ENCODE results near the gene TANGO6. TPM values are rescaled to one million over a fixed set of nuclear protein-coding genes. Genes with fewer than 3 reads are reported as not detected.
A peak's percentile ranks its signal among the peaks of the same experiment; 100 is the strongest.

Gene TANGO6
- polyA plus RNA-seq, 2 of the 4 experiments (the other 2 are of a cell fraction) = 8.1 to 19.5 TPM

DNA sequence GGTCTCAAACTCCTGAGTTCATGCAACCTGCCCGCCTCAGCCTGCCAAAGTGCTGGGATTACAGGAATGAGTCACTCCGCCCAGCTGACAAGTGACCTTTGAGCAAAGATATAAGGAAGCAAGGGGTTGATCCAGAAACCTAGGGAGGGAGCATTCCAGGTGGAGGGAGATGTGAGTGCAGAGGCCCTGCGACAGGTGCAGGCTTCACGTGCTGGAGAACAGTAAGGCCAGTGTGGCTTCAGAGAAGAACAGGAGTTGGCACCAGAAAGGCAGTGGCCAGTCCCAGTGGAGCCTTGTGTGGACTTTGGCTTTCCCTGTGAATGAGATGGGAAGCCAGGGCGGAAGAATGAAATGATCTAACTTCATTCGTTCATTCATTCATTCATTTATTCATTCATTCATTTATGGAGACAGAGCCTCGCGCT lies 188.6 kb downstream of the TANGO6 start:
- DNase-seq (ENCODE audit: low read depth in 1 of 2, low spot score in 1 of 2) (peak in 1 of 2 experiments; percentile 52), ATAC-seq (peak; percentile 62 to 76; a peak in 5 of 6 replicates), FAIRE-seq (no peak)
- CTCF ChIA-PET = interaction anchor here (1.5 to 2.3 kb wide), 2 partner anchors 81 to 130 kb away, joined by 4 to 5 read pairs; no protein-coding TSS in a partner anchor
- Histone ChIP-seq H3K9me3 (no peaks in the 10 kb centered on the region), H3K4me1 (peaks cover 14% of the 10 kb centered on the region), H3K4me3 (no peak overlapping the region), H3K27ac (peak overlapping the region in 1 of 2 experiments; percentile 58; a peak in 2 of 6 replicates), H3K4me2 (peak overlapping the region; percentile 12; the same call in 1 of the 3 replicates)
- POLR2A ChIA-PET = no interaction called here
- 73% methylated on average over 8 of the region's 8 CpGs for WGBS (ENCODE audit: missing lambda C conversion rate)
- TF ChIP-seq CHD2 (IDR thresholded peaks at IDR 0.05; ENCODE audit: low read length, partially characterized antibody) (no peak), BHLHE40 (IDR thresholded peaks at IDR 0.05; ENCODE audit: low read depth, low read length) (no peak), FOSL2 (IDR thresholded peaks at IDR 0.05) (no peak), FOSL2 (CRISPR knock-in tag; IDR thresholded peaks at IDR 0.05) (peak; percentile 66)

DNA sequence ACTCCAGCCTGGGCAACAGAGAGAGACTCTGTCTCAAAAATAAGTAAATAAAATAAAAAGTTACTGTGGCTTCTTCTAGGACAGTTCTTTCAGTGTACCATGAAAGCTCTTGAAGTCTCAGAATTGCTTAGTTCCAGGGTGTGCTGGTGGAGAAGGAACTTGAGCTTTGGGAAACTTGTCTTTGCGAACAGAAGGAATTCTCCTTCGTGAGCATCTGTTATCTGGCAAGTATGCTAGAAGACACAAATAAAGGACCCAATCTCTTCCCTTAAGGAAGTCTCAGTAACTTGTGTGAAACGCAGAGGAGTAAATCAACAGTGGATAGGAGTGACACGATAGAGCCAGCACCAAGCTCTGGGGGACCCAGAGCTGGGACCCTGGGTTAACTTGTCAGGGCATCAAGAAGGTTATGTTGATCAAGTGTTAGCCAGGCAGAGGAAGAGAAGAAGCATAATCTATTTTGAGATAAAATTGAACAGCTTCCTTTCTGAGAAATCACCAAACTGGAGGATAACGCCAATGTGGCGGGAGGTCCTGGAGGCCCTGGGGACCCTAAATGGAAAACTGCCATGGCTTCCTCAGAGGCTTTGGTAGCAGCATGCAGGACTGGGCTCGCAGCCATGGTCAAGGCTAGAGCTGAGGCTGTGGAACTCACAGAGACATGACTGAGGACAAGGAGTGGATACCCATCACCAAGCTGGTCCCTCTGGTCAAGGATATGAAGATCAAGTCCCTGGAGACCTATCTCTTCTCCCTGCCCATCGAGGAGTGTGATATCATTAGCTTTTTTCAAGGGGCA lies 190.0 kb downstream of the TANGO6 start:
- DNase-seq (ENCODE audit: low read depth in 1 of 2, low spot score in 1 of 2) = no peak
- no peak for FAIRE-seq
- no peak overlapping the region for H3K4me2 ChIP-seq
- no peak overlapping the region for H3K27ac ChIP-seq
- no peak overlapping the region for H3K4me3 ChIP-seq
- ATAC-seq = no peak
- TF ChIP-seq ZNF302 (CRISPR knock-in tag; IDR thresholded peaks at IDR 0.05) (no peak), FOSL2 (IDR thresholded peaks at IDR 0.05) (no peak), FOSL2 (CRISPR knock-in tag; IDR thresholded peaks at IDR 0.05) (no peak), RNF2 (IDR thresholded peaks at IDR 0.05; ENCODE audit: borderline replicate concordance, low read depth) (no peak), PHF8 (IDR thresholded peaks at IDR 0.05; ENCODE audit: borderline replicate concordance, low read depth) (no peak), MYC (IDR thresholded peaks at IDR 0.05; ENCODE audit: borderline replicate concordance, low read length) (no peak), KDM1A (IDR thresholded peaks at IDR 0.05; ENCODE audit: low read depth) (no peak), RARB (CRISPR knock-in tag; IDR thresholded peaks at IDR 0.05) (no peak), TFCP2L1 (CRISPR knock-in tag; IDR thresholded peaks at IDR 0.05) (no peak), NR3C1 (IDR thresholded peaks at IDR 0.05) (no peak), ZFP36 (IDR thresholded peaks at IDR 0.05; ENCODE audit: borderline replicate concordance, partially characterized antibody) (no peak), CBX8 (IDR thresholded peaks at IDR 0.05) (no peak), SREBF2 (IDR thresholded peaks at IDR 0.05) (no peak), FOXS1 (CRISPR knock-in tag; IDR thresholded peaks at IDR 0.05) (no peak), CHD4 (IDR thresholded peaks at IDR 0.05; ENCODE audit: borderline replicate concordance) (no peak), HEYL (CRISPR knock-in tag; IDR thresholded peaks at IDR 0.05) (no peak), HES2 (IDR thresholded peaks at IDR 0.05) (no peak), USF2 (IDR thresholded peaks at IDR 0.05) (no peak), MAX (IDR thresholded peaks at IDR 0.05) (no peak), EHF (CRISPR knock-in tag; IDR thresholded peaks at IDR 0.05) (no peak), HMGXB4 (CRISPR knock-in tag; IDR thresholded peaks at IDR 0.05; ENCODE audit: borderline replicate concordance) (no peak)
- ChIA-PET CTCF (interaction anchor here (0.5 to 1.8 kb wide), 13 partner anchors 8 to 443 kb away, joined by 3 to 8 read pairs (median 4); no protein-coding TSS in a partner anchor), POLR2A (no interaction called here)
- 83% methylated on average over 8 of the region's 8 CpGs for WGBS (ENCODE audit: missing lambda C conversion rate)
- no peaks in the 10 kb centered on the region for H3K9me3 ChIP-seq
- H3K4me1 ChIP-seq = peaks cover 10% of the 10 kb centered on the region
